Measurements from ENCODE around the gene MTHFD1L.

DNA sequence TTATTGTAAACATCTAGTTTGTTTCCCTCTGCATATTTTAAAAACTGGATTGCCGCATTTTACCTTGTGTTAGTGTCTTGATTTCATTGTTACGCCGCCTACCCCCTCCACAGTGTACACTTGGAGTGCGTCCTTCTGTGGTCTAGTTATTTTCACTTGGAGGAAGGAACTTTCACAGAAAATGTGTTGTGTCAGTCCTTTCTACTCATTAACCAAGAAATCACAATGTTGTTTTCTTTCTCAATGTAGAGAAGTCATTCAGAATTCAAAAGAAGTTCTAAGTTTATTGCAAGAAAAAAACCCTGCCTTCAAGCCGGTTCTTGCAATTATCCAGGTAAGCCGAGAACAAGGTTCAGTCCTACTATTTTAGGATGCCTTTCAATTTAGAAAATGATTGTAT, 10.3 kb downstream of the MTHFD1L start:
- TF ChIP-seq SUZ12 (IDR thresholded peaks at IDR 0.05; ENCODE audit: extremely low read depth, insufficient read depth, insufficient read length) (no peak), ZNF274 (IDR thresholded peaks at IDR 0.05; ENCODE audit: low read depth, low read length) (no peak)

Data from NT2/D1 (cell line).